WTC11 (cell line): Measurements from ENCODE around the gene ALDOA. TPM values are rescaled to one million over a fixed set of nuclear protein-coding genes. Genes with fewer than 3 reads are reported as not detected.

Experiments
- ATAC-seq: fragments of 200-7000 bp; cut with Tn5 transposase; 2 replicates; pipeline ENCODE4 v1.10.0; 2021; ENCODE audit warnings: mild to moderate bottlenecking, moderate library complexity
- CTCF ChIA-PET: fragments of 300-600 bp; sonication (Branson Sonifier 250); formaldehyde crosslinking; loops from one replicate; lab custom pipeline; 2021; ENCODE audit warnings: antibody characterized with exemption; lab: Charles Lee
- POLR2A ChIA-PET: fragments of 350-600 bp; sonication (Branson Sonifier 250); formaldehyde crosslinking; loops from one replicate; lab custom pipeline; 2021; ENCODE audit warnings: antibody characterized with exemption; lab: Charles Lee
- DNase-seq: peaks from one replicate; pipeline ENCODE4 v3.0.0; 2021; ENCODE audit warnings: low spot score
- H3K27ac Mint-ChIP-seq: 2 replicates; pipeline ENCODE4 v1.8.0; 2021; ENCODE audit warnings: mixed read lengths
- H3K27me3 Mint-ChIP-seq: 2 replicates; pipeline ENCODE4 v1.8.0; 2021; ENCODE audit warnings: low read depth, mild to moderate bottlenecking, moderate library complexity, mixed read lengths
- H3K36me3 Mint-ChIP-seq: 2 replicates; pipeline ENCODE4 v1.8.0; 2021; ENCODE audit warnings: mixed read lengths
- H3K4me1 Mint-ChIP-seq: 2 replicates; pipeline ENCODE4 v1.8.0; 2022; ENCODE audit warnings: mixed read lengths
- H3K4me3 Mint-ChIP-seq: 2 replicates; pipeline ENCODE4 v1.8.0; 2021; ENCODE audit warnings: mild to moderate bottlenecking, moderate library complexity, mixed read lengths
- H3K9me3 Mint-ChIP-seq: 2 replicates; pipeline ENCODE4 v1.8.0; 2021; ENCODE audit warnings: mixed read lengths
- AR ChIP-seq: fragments of 250-450 bp; sonication (Bioruptor Pico); IDR thresholded peaks from 2 replicates; pipeline ENCODE4 v1.9.0; 2021; ENCODE audit warnings: mild to moderate bottlenecking
- ATF1 ChIP-seq: sonication (generic); formaldehyde crosslinking; IDR thresholded peaks from 2 replicates; pipeline ENCODE4 v1.8.1; 2023; ENCODE audit warnings: mild to moderate bottlenecking, moderate library complexity, missing genetic modification reagents
- CDX4 ChIP-seq: fragments of 250-450 bp; sonication (Bioruptor Pico); IDR thresholded peaks from 2 replicates; pipeline ENCODE4 v1.9.0; 2021; ENCODE audit warnings: moderate library complexity, mild to moderate bottlenecking, inconsistent platforms, borderline replicate concordance
- CREM ChIP-seq: sonication (generic); formaldehyde crosslinking; IDR thresholded peaks from 2 replicates; pipeline ENCODE4 v1.8.1; 2022; ENCODE audit warnings: mild to moderate bottlenecking, missing genetic modification reagents, moderate library complexity
- FOXK1 ChIP-seq: sonication (generic); formaldehyde crosslinking; IDR thresholded peaks from 2 replicates; pipeline ENCODE4 v1.8.0; 2022; ENCODE audit warnings: mild to moderate bottlenecking, moderate library complexity, missing genetic modification reagents
- GABPB1 ChIP-seq: sonication (generic); formaldehyde crosslinking; IDR thresholded peaks from 2 replicates; pipeline ENCODE4 v1.8.1; 2023; ENCODE audit warnings: mild to moderate bottlenecking, missing genetic modification reagents
- KAT7 ChIP-seq: sonication (generic); formaldehyde crosslinking; IDR thresholded peaks from 2 replicates; pipeline ENCODE4 v1.8.1; 2023; ENCODE audit warnings: missing genetic modification reagents, mild to moderate bottlenecking, borderline replicate concordance
- NFYB ChIP-seq: sonication (generic); formaldehyde crosslinking; conservative IDR thresholded peaks from 2 replicates; pipeline ENCODE4 v1.8.0; 2022; ENCODE audit warnings: low read depth, missing genetic modification reagents
- NR3C1 ChIP-seq: sonication (generic); formaldehyde crosslinking; conservative IDR thresholded peaks from 2 replicates; pipeline ENCODE4 v1.8.1; 2023; ENCODE audit warnings: low read depth, mild to moderate bottlenecking, missing genetic modification reagents
- SOX15 ChIP-seq: fragments of 250-450 bp; sonication (Bioruptor Pico); IDR thresholded peaks from 2 replicates; pipeline ENCODE4 v1.9.0; 2021; ENCODE audit warnings: mild to moderate bottlenecking
- ZBTB43 ChIP-seq: sonication (generic); formaldehyde crosslinking; IDR thresholded peaks from 2 replicates; pipeline ENCODE4 v1.8.1; 2023; ENCODE audit warnings: mild to moderate bottlenecking, missing genetic modification reagents
- ZNF416 ChIP-seq: fragments of 250-450 bp; sonication (Bioruptor Pico); IDR thresholded peaks from 2 replicates; pipeline ENCODE4 v1.9.0; 2021; ENCODE audit warnings: mild to moderate bottlenecking, inconsistent platforms
- total RNA-seq: library from RNA; stranded (reverse); gene quantifications from 3 replicates; pipeline ENCODE4 v1.2.3, GENCODE V29; 2021
- TF ChIP-seq, protein P1 (sequence below): sonication (generic); formaldehyde crosslinking; IDR thresholded peaks from 2 replicates; pipeline ENCODE4 v1.8.1; 2023; ENCODE audit warnings: mild to moderate bottlenecking, missing genetic modification reagents, borderline replicate concordance

Gene ALDOA
- total RNA-seq, 1 experiment from 2014 or later, result 1,537 TPM

GRCh38 chr16:30084816-30085159 is 19.2 kb downstream of the ALDOA start:
- TF ChIP-seq AR (CRISPR knock-in tag) (no peak), ATF1 (CRISPR knock-in tag) (no peak), SOX15 (CRISPR knock-in tag) (no peak), KAT7 (CRISPR knock-in tag) (no peak), ZBTB43 (CRISPR knock-in tag) (no peak)
- TF ChIP-seq, all 79 proteins: peak for 0
- DNase-seq (no peak), ATAC-seq (no peak)
- CTCF ChIA-PET, result interaction anchor here (1.4 kb wide), 1 partner anchor 27 kb away, joined by 6 read pairs; no protein-coding TSS in a partner anchor
- Mint-ChIP-seq H3K4me3 (no peak overlapping the region), H3K9me3 (peaks cover 4% of the 10 kb centered on the region; the same call in 1 of the 2 replicates), H3K36me3 (peaks cover 44% of the 10 kb centered on the region), H3K27ac (no peak overlapping the region), H3K4me1 (peaks cover 2% of the 10 kb centered on the region; the same call in 1 of the 2 replicates), H3K27me3 (no peaks in the 10 kb centered on the region)
- POLR2A ChIA-PET, result no interaction called here

DNA sequence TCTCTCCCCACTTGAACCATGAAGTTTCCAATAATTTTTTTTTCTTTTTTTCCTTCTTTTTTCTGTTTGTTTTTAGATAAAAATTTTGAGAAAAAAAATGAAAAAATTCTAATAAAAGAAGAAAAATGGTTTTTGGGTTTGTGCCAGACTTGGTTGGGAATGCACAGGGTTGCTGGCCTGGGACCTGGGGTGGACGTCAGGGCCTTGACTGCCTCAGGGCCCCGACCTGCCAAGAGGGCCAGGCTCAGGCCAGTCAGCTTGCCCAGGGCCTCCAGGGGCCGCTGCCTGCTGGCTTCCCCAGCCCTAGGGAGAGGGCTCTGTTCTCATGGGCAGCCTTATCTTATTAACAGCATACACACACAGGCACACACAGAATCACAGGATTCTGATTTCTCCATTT is 19.7 kb downstream of the ALDOA start:
- ATAC-seq (no peak), DNase-seq (no peak)
- POLR2A ChIA-PET, result no interaction called here
- Mint-ChIP-seq H3K9me3 (peaks cover 4% of the 10 kb centered on the region; the same call in 1 of the 2 replicates), H3K4me1 (peaks cover 6% of the 10 kb centered on the region; the same call in 1 of the 2 replicates), H3K27me3 (no peaks in the 10 kb centered on the region), H3K27ac (no peak overlapping the region), H3K36me3 (peaks cover 42% of the 10 kb centered on the region), H3K4me3 (no peak overlapping the region)
- TF ChIP-seq FOXK1 (no peak), GABPB1 (CRISPR knock-in tag) (no peak)
- CTCF ChIA-PET, result interaction anchor here (1.4 kb wide), 1 partner anchor 27 kb away, joined by 6 read pairs; no protein-coding TSS in a partner anchor

GRCh38 chr16:30085820-30086219 is 20.3 kb downstream of the ALDOA start:
- TF ChIP-seq, protein P1, sequence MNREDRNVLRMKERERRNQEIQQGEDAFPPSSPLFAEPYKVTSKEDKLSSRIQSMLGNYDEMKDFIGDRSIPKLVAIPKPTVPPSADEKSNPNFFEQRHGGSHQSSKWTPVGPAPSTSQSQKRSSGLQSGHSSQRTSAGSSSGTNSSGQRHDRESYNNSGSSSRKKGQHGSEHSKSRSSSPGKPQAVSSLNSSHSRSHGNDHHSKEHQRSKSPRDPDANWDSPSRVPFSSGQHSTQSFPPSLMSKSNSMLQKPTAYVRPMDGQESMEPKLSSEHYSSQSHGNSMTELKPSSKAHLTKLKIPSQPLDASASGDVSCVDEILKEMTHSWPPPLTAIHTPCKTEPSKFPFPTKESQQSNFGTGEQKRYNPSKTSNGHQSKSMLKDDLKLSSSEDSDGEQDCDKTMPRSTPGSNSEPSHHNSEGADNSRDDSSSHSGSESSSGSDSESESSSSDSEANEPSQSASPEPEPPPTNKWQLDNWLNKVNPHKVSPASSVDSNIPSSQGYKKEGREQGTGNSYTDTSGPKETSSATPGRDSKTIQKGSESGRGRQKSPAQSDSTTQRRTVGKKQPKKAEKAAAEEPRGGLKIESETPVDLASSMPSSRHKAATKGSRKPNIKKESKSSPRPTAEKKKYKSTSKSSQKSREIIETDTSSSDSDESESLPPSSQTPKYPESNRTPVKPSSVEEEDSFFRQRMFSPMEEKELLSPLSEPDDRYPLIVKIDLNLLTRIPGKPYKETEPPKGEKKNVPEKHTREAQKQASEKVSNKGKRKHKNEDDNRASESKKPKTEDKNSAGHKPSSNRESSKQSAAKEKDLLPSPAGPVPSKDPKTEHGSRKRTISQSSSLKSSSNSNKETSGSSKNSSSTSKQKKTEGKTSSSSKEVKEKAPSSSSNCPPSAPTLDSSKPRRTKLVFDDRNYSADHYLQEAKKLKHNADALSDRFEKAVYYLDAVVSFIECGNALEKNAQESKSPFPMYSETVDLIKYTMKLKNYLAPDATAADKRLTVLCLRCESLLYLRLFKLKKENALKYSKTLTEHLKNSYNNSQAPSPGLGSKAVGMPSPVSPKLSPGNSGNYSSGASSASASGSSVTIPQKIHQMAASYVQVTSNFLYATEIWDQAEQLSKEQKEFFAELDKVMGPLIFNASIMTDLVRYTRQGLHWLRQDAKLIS (CRISPR knock-in tag), result no peak
- no peak for TF ChIP-seq CDX4
- TF ChIP-seq NR3C1 (CRISPR knock-in tag), result no peak
- no peak for TF ChIP-seq NFYB
- TF ChIP-seq CREM (CRISPR knock-in tag), result no peak
- no peak for TF ChIP-seq ZNF416 (CRISPR knock-in tag)
- DNase-seq (no peak), ATAC-seq (no peak)
- Mint-ChIP-seq H3K36me3 (peaks cover 39% of the 10 kb centered on the region), H3K9me3 (peaks cover 4% of the 10 kb centered on the region; the same call in 1 of the 2 replicates), H3K27me3 (no peaks in the 10 kb centered on the region), H3K27ac (no peak overlapping the region), H3K4me1 (peaks cover 8% of the 10 kb centered on the region; the same call in 1 of the 2 replicates), H3K4me3 (no peak overlapping the region)
- ChIA-PET CTCF (interaction anchor here (2.0 kb wide), 1 partner anchor 26 kb away, joined by 10 read pairs; no protein-coding TSS in a partner anchor), POLR2A (no interaction called here)
